ENCODE results near the gene GPR55.

The GPR55 gene

GRCh38 chr2:230925443-230925878 is 419 bp upstream of the GPR55 start:
- Histone ChIP-seq H2AFZ (ENCODE audit: low read length, unreplicated experiment) (no peak overlapping the region), H3K27ac (ENCODE audit: low read depth, low read length) (no peak overlapping the region), H3K4me3 (ENCODE audit: low read depth, low read length) (no peak overlapping the region), H3K79me2 (ENCODE audit: control insufficient read depth, insufficient read depth, low read length, unreplicated experiment) (no peaks in the 10 kb centered on the region), H3K36me3 (ENCODE audit: insufficient read depth, low read length) (no peaks in the 10 kb centered on the region), H3K27me3 (ENCODE audit: insufficient read depth, low read length) (peaks cover 14% of the 10 kb centered on the region), H3K4me1 (ENCODE audit: control insufficient read depth, insufficient read depth, low read length, unreplicated experiment) (no peaks in the 10 kb centered on the region)

- Histone ChIP-seq H3K79me2 (ENCODE audit: control insufficient read depth, insufficient read depth, low read length, unreplicated experiment) (no peaks in the 10 kb centered on the region), H3K27ac (ENCODE audit: low read depth, low read length) (no peak overlapping the region), H2AFZ (ENCODE audit: low read length, unreplicated experiment) (no peak overlapping the region), H3K27me3 (ENCODE audit: insufficient read depth, low read length) (peaks cover 25% of the 10 kb centered on the region), H3K4me1 (ENCODE audit: control insufficient read depth, insufficient read depth, low read length, unreplicated experiment) (no peaks in the 10 kb centered on the region), H3K4me3 (ENCODE audit: low read depth, low read length) (no peak overlapping the region), H3K36me3 (ENCODE audit: insufficient read depth, low read length) (no peaks in the 10 kb centered on the region)
These were observed 961 bp downstream of the GPR55 start for GRCh38 chr2:230924092-230924469.

- Histone ChIP-seq H3K27me3 (ENCODE audit: insufficient read depth, low read length) (peaks cover 35% of the 10 kb centered on the region), H3K4me1 (ENCODE audit: control insufficient read depth, insufficient read depth, low read length, unreplicated experiment) (no peaks in the 10 kb centered on the region), H3K27ac (ENCODE audit: low read depth, low read length) (no peak overlapping the region), H3K36me3 (ENCODE audit: insufficient read depth, low read length) (no peaks in the 10 kb centered on the region), H3K4me3 (ENCODE audit: low read depth, low read length) (no peak overlapping the region), H2AFZ (ENCODE audit: low read length, unreplicated experiment) (no peak overlapping the region), H3K79me2 (ENCODE audit: control insufficient read depth, insufficient read depth, low read length, unreplicated experiment) (no peaks in the 10 kb centered on the region)
These were observed 1.9 kb downstream of the GPR55 start for GRCh38 chr2:230922951-230923717.

GRCh38 chr2:230921806-230922595 is 3.0 kb downstream of the GPR55 start:
- no peaks in the 10 kb centered on the region for H3K4me1 ChIP-seq (ENCODE audit: control insufficient read depth, insufficient read depth, low read length, unreplicated experiment)

GRCh38 chr2:230920167-230920566 is 4.9 kb downstream of the GPR55 start:
- peaks cover 55% of the 10 kb centered on the region for H3K27me3 ChIP-seq (ENCODE audit: insufficient read depth, low read length)
- H3K36me3 ChIP-seq (ENCODE audit: insufficient read depth, low read length): no peaks in the 10 kb centered on the region
- no peak overlapping the region for H2AFZ ChIP-seq (ENCODE audit: low read length, unreplicated experiment)
- no peaks in the 10 kb centered on the region for H3K79me2 ChIP-seq (ENCODE audit: control insufficient read depth, insufficient read depth, low read length, unreplicated experiment)
- H3K4me3 ChIP-seq (ENCODE audit: low read depth, low read length): no peak overlapping the region
- no peaks in the 10 kb centered on the region for H3K4me1 ChIP-seq (ENCODE audit: control insufficient read depth, insufficient read depth, low read length, unreplicated experiment)
- no peak overlapping the region for H3K27ac ChIP-seq (ENCODE audit: low read depth, low read length)

More at GRCh38 chr2:230921806-230922595, 3.0 kb downstream of the GPR55 start:
- H2AFZ ChIP-seq (ENCODE audit: low read length, unreplicated experiment): no peak overlapping the region
- no peaks in the 10 kb centered on the region for H3K36me3 ChIP-seq (ENCODE audit: insufficient read depth, low read length)
- no peak overlapping the region for H3K27ac ChIP-seq (ENCODE audit: low read depth, low read length)
- no peak overlapping the region for H3K4me3 ChIP-seq (ENCODE audit: low read depth, low read length)
- H3K79me2 ChIP-seq (ENCODE audit: control insufficient read depth, insufficient read depth, low read length, unreplicated experiment): no peaks in the 10 kb centered on the region
- peaks cover 43% of the 10 kb centered on the region for H3K27me3 ChIP-seq (ENCODE audit: insufficient read depth, low read length)

- Histone ChIP-seq H3K4me1 (ENCODE audit: control insufficient read depth, insufficient read depth, low read length, unreplicated experiment) (no peaks in the 10 kb centered on the region), H3K36me3 (ENCODE audit: insufficient read depth, low read length) (no peaks in the 10 kb centered on the region), H3K79me2 (ENCODE audit: control insufficient read depth, insufficient read depth, low read length, unreplicated experiment) (no peaks in the 10 kb centered on the region)
These were observed 5.4 kb downstream of the GPR55 start for GRCh38 chr2:230919681-230920080.

GRCh38 chr2:230919240-230919639 is 5.8 kb downstream of the GPR55 start:
- H3K36me3 ChIP-seq (ENCODE audit: insufficient read depth, low read length): no peaks in the 10 kb centered on the region
- H3K79me2 ChIP-seq (ENCODE audit: control insufficient read depth, insufficient read depth, low read length, unreplicated experiment): no peaks in the 10 kb centered on the region
- peaks cover 63% of the 10 kb centered on the region for H3K27me3 ChIP-seq (ENCODE audit: insufficient read depth, low read length)
- no peak overlapping the region for H2AFZ ChIP-seq (ENCODE audit: low read length, unreplicated experiment)
- H3K4me3 ChIP-seq (ENCODE audit: low read depth, low read length): no peak overlapping the region
- H3K27ac ChIP-seq (ENCODE audit: low read depth, low read length): no peak overlapping the region
- H3K4me1 ChIP-seq (ENCODE audit: control insufficient read depth, insufficient read depth, low read length, unreplicated experiment): no peaks in the 10 kb centered on the region

More at GRCh38 chr2:230919681-230920080, 5.4 kb downstream of the GPR55 start:
- H3K27ac ChIP-seq (ENCODE audit: low read depth, low read length): no peak overlapping the region
- H3K4me3 ChIP-seq (ENCODE audit: low read depth, low read length): no peak overlapping the region
- no peak overlapping the region for H2AFZ ChIP-seq (ENCODE audit: low read length, unreplicated experiment)
- H3K27me3 ChIP-seq (ENCODE audit: insufficient read depth, low read length): peaks cover 60% of the 10 kb centered on the region

GRCh38 chr2:230916218-230916617 is 8.8 kb downstream of the GPR55 start:
- no peaks in the 10 kb centered on the region for H3K4me1 ChIP-seq (ENCODE audit: control insufficient read depth, insufficient read depth, low read length, unreplicated experiment)
- no peak overlapping the region for H3K4me3 ChIP-seq (ENCODE audit: low read depth, low read length)
- H3K27me3 ChIP-seq (ENCODE audit: insufficient read depth, low read length): peaks cover 82% of the 10 kb centered on the region
- H3K36me3 ChIP-seq (ENCODE audit: insufficient read depth, low read length): no peaks in the 10 kb centered on the region
- H2AFZ ChIP-seq (ENCODE audit: low read length, unreplicated experiment): no peak overlapping the region
- H3K27ac ChIP-seq (ENCODE audit: low read depth, low read length): no peak overlapping the region
- no peaks in the 10 kb centered on the region for H3K79me2 ChIP-seq (ENCODE audit: control insufficient read depth, insufficient read depth, low read length, unreplicated experiment)

GRCh38 chr2:230915319-230915718 is 9.7 kb downstream of the GPR55 start:
- no peaks in the 10 kb centered on the region for H3K36me3 ChIP-seq (ENCODE audit: insufficient read depth, low read length)
- no peaks in the 10 kb centered on the region for H3K79me2 ChIP-seq (ENCODE audit: control insufficient read depth, insufficient read depth, low read length, unreplicated experiment)
- no peaks in the 10 kb centered on the region for H3K4me1 ChIP-seq (ENCODE audit: control insufficient read depth, insufficient read depth, low read length, unreplicated experiment)
- no peak overlapping the region for H2AFZ ChIP-seq (ENCODE audit: low read length, unreplicated experiment)
- H3K27ac ChIP-seq (ENCODE audit: low read depth, low read length): no peak overlapping the region
- peaks cover 83% of the 10 kb centered on the region for H3K27me3 ChIP-seq (ENCODE audit: insufficient read depth, low read length)
- no peak overlapping the region for H3K4me3 ChIP-seq (ENCODE audit: low read depth, low read length)

- Histone ChIP-seq H3K27me3 (ENCODE audit: insufficient read depth, low read length) (peaks cover 84% of the 10 kb centered on the region), H3K4me1 (ENCODE audit: control insufficient read depth, insufficient read depth, low read length, unreplicated experiment) (no peaks in the 10 kb centered on the region), H2AFZ (ENCODE audit: low read length, unreplicated experiment) (no peak overlapping the region), H3K36me3 (ENCODE audit: insufficient read depth, low read length) (no peaks in the 10 kb centered on the region), H3K79me2 (ENCODE audit: control insufficient read depth, insufficient read depth, low read length, unreplicated experiment) (no peaks in the 10 kb centered on the region), H3K4me3 (ENCODE audit: low read depth, low read length) (no peak overlapping the region), H3K27ac (ENCODE audit: low read depth, low read length) (no peak overlapping the region)
These were observed 10.2 kb downstream of the GPR55 start for GRCh38 chr2:230914886-230915285.
